HepG2 (cell line): ENCODE results near the gene CYP20A1. TPM values are rescaled to one million over a fixed set of nuclear protein-coding genes. Genes with fewer than 3 reads are reported as not detected.

Experiments used
- ARNT ChIP-seq: fragments of 450-650 bp; IDR thresholded peaks from 2 replicates; pipeline ENCODE4 v1.6.1; 2017
- CCAR2 ChIP-seq: fragments of 200-400 bp; formaldehyde crosslinking; optimal IDR thresholded peaks from 2 replicates; pipeline ENCODE3; 2018; ENCODE audit warnings: low read depth, mild to moderate bottlenecking, low read length, moderate library complexity
- CCDC6 ChIP-seq: sonication (generic); formaldehyde crosslinking; IDR thresholded peaks from 2 replicates; pipeline ENCODE4 v1.8.1; 2022; ENCODE audit warnings: mild to moderate bottlenecking, missing genetic modification reagents, moderate library complexity
- HOXA9 ChIP-seq: sonication (generic); formaldehyde crosslinking; IDR thresholded peaks from 2 replicates; pipeline ENCODE4 v1.8.1; 2022; ENCODE audit warnings: missing genetic modification reagents, mild to moderate bottlenecking, moderate library complexity, borderline replicate concordance
- PHF5A ChIP-seq: IDR thresholded peaks from one replicate; pipeline ENCODE4 v1.6.1; 2018; ENCODE audit warnings: low read depth, missing genetic modification reagents; ENCODE audit not compliant: unreplicated experiment
- PLSCR1 ChIP-seq: sonication (generic); formaldehyde crosslinking; IDR thresholded peaks from 2 replicates; pipeline ENCODE4 v1.5.0; 2020; ENCODE audit warnings: missing genetic modification reagents, mild to moderate bottlenecking, borderline replicate concordance
- SATB2 ChIP-seq: sonication (generic); formaldehyde crosslinking; IDR thresholded peaks from 2 replicates; pipeline ENCODE4 v1.5.0; 2020; ENCODE audit warnings: missing genetic modification reagents
- TAF15 ChIP-seq: fragments of 200-400 bp; formaldehyde crosslinking; IDR thresholded peaks from one replicate; pipeline ENCODE4 v1.6.1; 2018; ENCODE audit warnings: mild to moderate bottlenecking, low read depth, low read length; ENCODE audit not compliant: poor library complexity, severe bottlenecking
- XRCC5 ChIP-seq: fragments of 200-400 bp; formaldehyde crosslinking; optimal IDR thresholded peaks from 2 replicates; pipeline ENCODE3; 2017; ENCODE audit warnings: mild to moderate bottlenecking, low read length
- ZHX2 ChIP-seq, 2 experiments: sonication (generic) in 1 of 2; formaldehyde crosslinking in 1 of 2; IDR thresholded peaks; 2 replicates each; pipeline versions ENCODE4 v1.6.1 to v1.9.0; 2014 to 2022; ENCODE audit warnings: antibody characterized with exemption in 1 of 2, borderline replicate concordance in 1 of 2, inconsistent platforms in 1 of 2, low read depth in 1 of 2, missing genetic modification reagents in 1 of 2
- ZNF383 ChIP-seq: sonication (generic); formaldehyde crosslinking; IDR thresholded peaks from 2 replicates; pipeline ENCODE4 v1.4.0; 2020; ENCODE audit warnings: missing genetic modification reagents, mild to moderate bottlenecking, borderline replicate concordance
- ZNF530 ChIP-seq: sonication (generic); formaldehyde crosslinking; IDR thresholded peaks from 2 replicates; pipeline ENCODE4 v1.5.0; 2020; ENCODE audit warnings: low read depth, mild to moderate bottlenecking, missing genetic modification reagents
- ZNF569 ChIP-seq: sonication (generic); formaldehyde crosslinking; IDR thresholded peaks from 2 replicates; pipeline ENCODE4 v1.5.0; 2020; ENCODE audit warnings: mild to moderate bottlenecking, missing genetic modification reagents, moderate library complexity, borderline replicate concordance
- ZNF572 ChIP-seq: sonication (generic); formaldehyde crosslinking; IDR thresholded peaks from 2 replicates; pipeline ENCODE4 v1.5.1; 2020; ENCODE audit warnings: mild to moderate bottlenecking, missing genetic modification reagents
- ZNF772 ChIP-seq: sonication (generic); formaldehyde crosslinking; IDR thresholded peaks from 2 replicates; pipeline ENCODE4 v1.5.0; 2020; ENCODE audit warnings: mild to moderate bottlenecking, missing genetic modification reagents
- ZNF816 ChIP-seq: sonication (generic); formaldehyde crosslinking; IDR thresholded peaks from 2 replicates; pipeline ENCODE4 v1.8.0; 2022; ENCODE audit warnings: missing genetic modification reagents, mild to moderate bottlenecking, borderline replicate concordance
- polyA plus RNA-seq, 8 experiments: library from polyadenylated mRNA; depleted of rRNA in 3 of 8; stranded (reverse) in 7 of 8; unstranded in 1 of 8; fragments of >200 nt; fragmentation: Illumina TruSeq in 4 of 8; extraction: Trizol in 4 of 8; gene quantifications; 2 replicates each; pipeline versions ENCODE4 v1.2.1 to v1.2.3, GENCODE V29; 2011 to 2016; ENCODE audit warnings: low read depth in 4 of 8, missing spikeins in 1 of 8, mixed read lengths in 1 of 8; ENCODE audit not compliant: insufficient read depth in 1 of 8
- total RNA-seq, 5 experiments: library from RNA; depleted of rRNA; stranded (reverse); fragments of >200 nt; fragmentation: Illumina TruSeq; extraction: Trizol; gene quantifications; 2 replicates each; pipeline ENCODE4 v1.2.3, GENCODE V29; 2016; ENCODE audit warnings: low read depth in 1 of 5
- TF ChIP-seq, protein P1 (sequence below): sonication (generic); formaldehyde crosslinking; IDR thresholded peaks from 2 replicates; pipeline ENCODE4 v1.4.0; 2020; ENCODE audit warnings: missing genetic modification reagents
- TF ChIP-seq, protein P2 (sequence below): IDR thresholded peaks from 2 replicates; pipeline ENCODE4 v1.6.1; 2016

The CYP20A1 gene
- total and polyA plus RNA-seq, 2 of the 13 experiments (the other 11 are each of a cell fraction or from before 2014, with no cell fraction given) = 9.6 to 35.3 TPM

- TF ChIP-seq PHF5A (no peak), XRCC5 (peak; percentile 100), PLSCR1 (no peak), ZHX2 (IDR thresholded peaks at IDR 0.05; ENCODE audit: low read depth) (0 out of 2 replicates have a peak, but pooled peaks have one; percentile 57), ZHX2 (CRISPR knock-in tag; IDR thresholded peaks at IDR 0.05; ENCODE audit: borderline replicate concordance) (0 out of 2 replicates have a peak, but pooled peaks have one; percentile 85), HOXA9 (CRISPR knock-in tag) (no peak), CCAR2 (no peak), ZNF530 (CRISPR knock-in tag) (no peak), ZNF383 (CRISPR knock-in tag) (no peak), ZNF816 (CRISPR knock-in tag) (peak; percentile 66; the same call in 1 of the 2 replicates), ZNF569 (CRISPR knock-in tag) (no peak), ZNF572 (CRISPR knock-in tag) (peak; percentile 80), CCDC6 (CRISPR knock-in tag) (peak; percentile 96), SATB2 (peak; percentile 74), ZNF772 (peak; percentile 91; the same call in 1 of the 2 replicates), TAF15 (peak; percentile 75), ARNT (no peak)
- TF ChIP-seq, protein P1, sequence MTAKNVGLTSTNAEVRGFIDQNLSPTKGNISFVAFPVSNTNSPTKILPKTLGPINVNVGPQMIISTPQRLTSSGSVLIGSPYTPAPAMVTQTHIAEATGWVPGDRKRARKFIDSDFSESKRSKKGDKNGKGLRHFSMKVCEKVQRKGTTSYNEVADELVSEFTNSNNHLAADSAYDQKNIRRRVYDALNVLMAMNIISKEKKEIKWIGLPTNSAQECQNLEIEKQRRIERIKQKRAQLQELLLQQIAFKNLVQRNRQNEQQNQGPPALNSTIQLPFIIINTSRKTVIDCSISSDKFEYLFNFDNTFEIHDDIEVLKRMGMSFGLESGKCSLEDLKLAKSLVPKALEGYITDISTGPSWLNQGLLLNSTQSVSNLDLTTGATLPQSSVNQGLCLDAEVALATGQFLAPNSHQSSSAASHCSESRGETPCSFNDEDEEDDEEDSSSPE (CRISPR knock-in tag) = peak; percentile 79; the same call in 1 of the 2 replicates
- TF ChIP-seq, protein P2, sequence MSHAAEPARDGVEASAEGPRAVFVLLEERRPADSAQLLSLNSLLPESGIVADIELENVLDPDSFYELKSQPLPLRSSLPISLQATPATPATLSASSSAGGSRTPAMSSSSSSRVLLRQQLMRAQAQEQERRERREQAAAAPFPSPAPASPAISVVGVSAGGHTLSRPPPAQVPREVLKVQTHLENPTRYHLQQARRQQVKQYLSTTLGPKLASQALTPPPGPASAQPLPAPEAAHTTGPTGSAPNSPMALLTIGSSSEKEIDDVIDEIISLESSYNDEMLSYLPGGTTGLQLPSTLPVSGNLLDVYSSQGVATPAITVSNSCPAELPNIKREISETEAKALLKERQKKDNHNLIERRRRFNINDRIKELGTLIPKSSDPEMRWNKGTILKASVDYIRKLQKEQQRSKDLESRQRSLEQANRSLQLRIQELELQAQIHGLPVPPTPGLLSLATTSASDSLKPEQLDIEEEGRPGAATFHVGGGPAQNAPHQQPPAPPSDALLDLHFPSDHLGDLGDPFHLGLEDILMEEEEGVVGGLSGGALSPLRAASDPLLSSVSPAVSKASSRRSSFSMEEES (CRISPR knock-in tag) = peak; percentile 88
Observed at GRCh38 chr2:203238704-203239526, at the start of gene CYP20A1 (continued).
